Activated CD4-positive, alpha-beta memory T cell treated with anti-CD3 and anti-CD28 coated beads, Interleukin-2, amount 10 ng/mL, durations not matched to agents 7 days and 5 days (primary cell): ENCODE measurements around the gene KCNJ12. TPM values are rescaled to one million over a fixed set of nuclear protein-coding genes. Genes with fewer than 3 reads are reported as not detected.

ENCODE experiments used
- CTCF ChIA-PET: fragments of 350-600 bp; sonication (Branson Sonifier 250); formaldehyde crosslinking; loops from one replicate; lab custom pipeline; 2021; ENCODE audit warnings: antibody characterized with exemption, inconsistent platforms; lab: Charles Lee
- POLR2A ChIA-PET: fragments of 350-600 bp; sonication (Branson Sonifier 250); formaldehyde crosslinking; loops from one replicate; lab custom pipeline; 2021; ENCODE audit warnings: antibody characterized with exemption; lab: Charles Lee
- DNase-seq: peaks from one replicate; pipeline ENCODE4 v3.0.0-alpha.2; 2020
- H3K27ac Mint-ChIP-seq: one replicate; pipeline ENCODE4 v1.8.0; 2021; ENCODE audit warnings: mild to moderate bottlenecking, mixed read lengths
- H3K27me3 Mint-ChIP-seq: one replicate; pipeline ENCODE4 v1.8.0; 2021; ENCODE audit warnings: mixed read lengths
- H3K36me3 Mint-ChIP-seq: one replicate; pipeline ENCODE4 v1.8.0; 2021; ENCODE audit warnings: low read depth, mixed read lengths
- H3K4me1 Mint-ChIP-seq: one replicate; pipeline ENCODE4 v1.8.0; 2021; ENCODE audit warnings: mixed read lengths
- H3K4me3 Mint-ChIP-seq: one replicate; pipeline ENCODE4 v1.8.0; 2021; ENCODE audit warnings: mild to moderate bottlenecking, mixed read lengths
- H3K9me3 Mint-ChIP-seq: one replicate; pipeline ENCODE4 v1.8.0; 2021; ENCODE audit warnings: mixed read lengths
- total RNA-seq, 2 experiments: library from RNA; stranded (reverse); gene quantifications; one replicate each; pipeline ENCODE4 v1.2.3, GENCODE V29; 2021

KCNJ12 gene
- total RNA-seq, 2 experiments from 2014 or later: not detected

DNA sequence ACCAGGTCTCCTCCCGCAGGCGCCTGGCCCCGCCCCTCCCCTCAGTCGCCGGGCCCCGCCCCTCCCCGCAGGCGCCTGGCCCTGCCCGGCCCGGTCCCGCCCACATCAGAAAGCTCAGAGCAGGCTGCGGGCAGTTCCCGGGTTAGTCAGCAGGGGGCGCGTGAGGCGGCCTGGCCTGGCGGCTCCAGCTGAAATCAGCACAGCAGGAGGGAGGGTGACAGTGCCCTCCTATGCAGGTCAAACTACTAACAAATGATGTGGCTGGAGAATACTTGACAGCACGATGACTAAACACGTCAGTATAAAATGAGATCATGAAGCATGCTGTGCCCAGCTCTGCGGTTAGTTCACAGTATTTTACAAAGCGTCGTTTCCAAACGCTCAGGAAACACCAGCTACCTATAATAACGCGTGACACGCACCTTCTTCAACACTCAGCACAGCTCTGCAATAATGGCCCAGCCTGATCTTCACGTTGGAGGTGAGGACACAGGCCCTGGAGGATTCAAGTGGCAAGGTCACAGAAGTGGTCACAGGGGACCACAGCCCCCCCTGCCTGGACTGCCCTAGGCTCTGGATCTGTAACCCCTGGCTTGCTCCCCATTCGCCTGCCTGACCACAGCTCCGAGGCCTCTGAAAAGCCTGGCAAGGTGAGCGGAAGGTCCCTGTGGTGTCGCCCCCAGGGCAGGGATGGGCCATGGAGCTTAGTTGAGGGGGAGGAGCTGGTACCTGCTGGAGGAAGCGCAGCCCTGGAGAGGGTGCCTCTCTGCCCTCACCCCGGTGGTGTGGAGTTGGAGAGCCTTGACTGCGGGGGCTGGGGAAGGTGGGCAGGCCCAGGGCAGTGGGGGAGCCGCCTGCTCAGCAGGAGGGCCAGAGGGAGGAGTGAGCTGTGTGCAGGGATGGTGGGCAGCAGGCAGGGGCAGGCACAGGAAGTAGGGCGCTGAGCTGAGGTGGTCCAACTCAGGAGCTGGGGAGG is 81.2 kb downstream of the KCNJ12 start:
- peaks cover 29% of the 10 kb centered on the region for H3K4me1 Mint-ChIP-seq
- H3K36me3 Mint-ChIP-seq: no peaks in the 10 kb centered on the region
- H3K4me3 Mint-ChIP-seq: peak overlapping the region; percentile 19
- POLR2A ChIA-PET: interaction anchor here (1.3 to 1.4 kb wide), 3 partner anchors 94 to 414 kb away, joined by 4 to 5 read pairs (median 5); partner anchors contain the start of gene USP22
- H3K27me3 Mint-ChIP-seq: peaks cover 21% of the 10 kb centered on the region
- DNase-seq: peak; percentile 93
- no peaks in the 10 kb centered on the region for H3K9me3 Mint-ChIP-seq
- CTCF ChIA-PET: interaction anchor here (0.6 to 2.7 kb wide), 25 partner anchors 9 to 499 kb away, joined by 3 to 62 read pairs (median 4); no protein-coding TSS in a partner anchor
- peak overlapping the region; percentile 62 for H3K27ac Mint-ChIP-seq

- DNase-seq: no peak
- ChIA-PET CTCF (interaction anchor here (1.5 to 2.7 kb wide), 5 partner anchors 21 to 339 kb away, joined by 3 to 62 read pairs (median 6); no protein-coding TSS in a partner anchor), POLR2A (interaction anchor here (1.3 to 1.4 kb wide), 2 partner anchors 171 to 415 kb away, joined by 4 to 5 read pairs; partner anchors contain the start of gene USP22)
- H3K27me3 Mint-ChIP-seq: peaks cover 17% of the 10 kb centered on the region
- no peaks in the 10 kb centered on the region for H3K9me3 Mint-ChIP-seq
- no peaks in the 10 kb centered on the region for H3K36me3 Mint-ChIP-seq
- no peak overlapping the region for H3K4me3 Mint-ChIP-seq
- H3K4me1 Mint-ChIP-seq: peaks cover 28% of the 10 kb centered on the region
- H3K27ac Mint-ChIP-seq: no peak overlapping the region
Observed at GRCh38 chr17:21458054-21458453, 81.9 kb downstream of the KCNJ12 start.

- Mint-ChIP-seq H3K9me3 (no peaks in the 10 kb centered on the region), H3K27me3 (peaks cover 16% of the 10 kb centered on the region), H3K27ac (no peak overlapping the region), H3K4me3 (no peak overlapping the region), H3K36me3 (no peaks in the 10 kb centered on the region), H3K4me1 (peaks cover 38% of the 10 kb centered on the region)
- DNase-seq: no peak
- ChIA-PET CTCF (no interaction called here), POLR2A (no interaction called here)
Observed at GRCh38 chr17:21459536-21459935, 83.4 kb downstream of the KCNJ12 start.

DNA sequence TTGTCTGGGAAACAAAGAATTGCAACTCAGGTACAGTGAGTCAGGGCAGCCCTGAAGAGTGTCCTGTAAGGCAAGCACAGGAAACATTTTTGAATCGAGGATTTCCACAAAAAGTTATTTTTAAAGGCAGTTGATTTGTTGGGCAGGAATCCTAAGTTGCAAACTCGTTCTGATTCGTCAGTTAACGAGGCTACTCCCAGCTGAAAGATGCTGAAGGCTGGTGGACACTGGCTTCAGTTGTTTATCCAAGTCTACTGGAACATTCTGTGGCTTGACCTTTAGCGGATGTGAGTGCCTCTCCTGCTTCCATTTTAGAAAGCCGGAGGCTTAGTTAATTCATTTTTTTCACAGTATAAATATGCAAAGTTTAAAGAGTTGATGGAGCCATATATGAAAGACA is 84.2 kb downstream of the KCNJ12 start:
- CTCF ChIA-PET: no interaction called here
- POLR2A ChIA-PET: no interaction called here
- Mint-ChIP-seq H3K36me3 (no peaks in the 10 kb centered on the region), H3K4me1 (peaks cover 38% of the 10 kb centered on the region), H3K9me3 (no peaks in the 10 kb centered on the region), H3K4me3 (no peak overlapping the region), H3K27me3 (peaks cover 20% of the 10 kb centered on the region), H3K27ac (no peak overlapping the region)
- DNase-seq: no peak

DNA sequence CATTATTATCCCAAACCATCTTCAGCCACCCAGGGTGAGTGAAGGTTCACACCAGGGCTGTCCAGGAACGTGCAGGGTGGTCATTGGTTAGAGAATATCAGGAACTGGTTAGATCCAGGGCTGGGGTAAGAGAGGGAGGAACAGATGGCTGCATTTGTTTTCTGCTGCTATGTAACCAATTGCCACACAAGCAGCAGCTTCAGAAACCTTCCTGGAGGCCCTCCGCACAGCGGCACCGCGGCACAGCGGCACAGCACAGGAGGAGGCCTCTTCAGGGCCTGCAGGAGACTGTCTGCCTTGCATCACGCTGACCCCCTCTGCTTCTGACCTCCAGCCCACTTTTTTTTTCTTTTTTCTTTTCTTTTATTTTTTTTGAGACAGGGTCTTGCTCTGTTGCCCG is 86.1 kb downstream of the KCNJ12 start:
- H3K4me1 Mint-ChIP-seq: peaks cover 25% of the 10 kb centered on the region
- no peaks in the 10 kb centered on the region for H3K9me3 Mint-ChIP-seq
- POLR2A ChIA-PET: interaction anchor here (0.8 kb wide), 1 partner anchor 27 kb away, joined by 3 read pairs; no protein-coding TSS in a partner anchor
- H3K27me3 Mint-ChIP-seq: peaks cover 22% of the 10 kb centered on the region
- no peak for DNase-seq
- no peak overlapping the region for H3K4me3 Mint-ChIP-seq
- H3K27ac Mint-ChIP-seq: no peak overlapping the region
- CTCF ChIA-PET: interaction anchor here (1.1 kb wide), 1 partner anchor 49 kb away, joined by 5 read pairs; no protein-coding TSS in a partner anchor
- no peaks in the 10 kb centered on the region for H3K36me3 Mint-ChIP-seq

DNA sequence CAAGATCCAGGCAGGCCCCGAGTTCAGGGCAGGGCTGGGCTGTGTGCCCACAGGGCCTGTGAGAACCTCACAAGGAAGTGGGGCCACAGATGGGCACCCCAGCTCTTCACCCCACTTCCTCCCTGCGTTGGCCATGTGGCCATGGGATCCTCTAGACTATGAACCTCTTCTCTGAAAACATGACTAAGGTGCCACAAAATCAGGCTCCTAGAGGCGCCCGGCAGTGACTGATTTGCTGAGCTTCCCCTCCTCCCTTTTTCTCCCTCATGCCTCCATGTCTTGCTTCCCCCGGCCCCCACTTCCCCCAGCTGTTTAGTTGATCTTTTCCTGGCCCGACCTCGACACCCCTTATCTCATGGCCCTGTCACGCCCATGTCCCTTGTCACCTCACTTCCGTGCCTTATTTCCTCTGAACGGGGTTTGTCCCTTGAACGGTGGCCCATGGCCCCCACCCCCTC is 87.1 kb downstream of the KCNJ12 start:
- ChIA-PET CTCF (interaction anchor here (1.3 kb wide), 1 partner anchor 50 kb away, joined by 4 read pairs; no protein-coding TSS in a partner anchor), POLR2A (no interaction called here)
- H3K27me3 Mint-ChIP-seq: peaks cover 21% of the 10 kb centered on the region
- no peaks in the 10 kb centered on the region for H3K9me3 Mint-ChIP-seq
- peaks cover 21% of the 10 kb centered on the region for H3K4me1 Mint-ChIP-seq
- H3K36me3 Mint-ChIP-seq: no peaks in the 10 kb centered on the region
- H3K4me3 Mint-ChIP-seq: peak overlapping the region; percentile 24
- peak overlapping the region; percentile 27 for H3K27ac Mint-ChIP-seq
- peak; percentile 45 for DNase-seq

GRCh38 chr17:21463779-21464407 is 87.7 kb downstream of the KCNJ12 start:
- peaks cover 16% of the 10 kb centered on the region for H3K4me1 Mint-ChIP-seq
- ChIA-PET CTCF (interaction anchor here (1.3 kb wide), 1 partner anchor 49 kb away, joined by 4 read pairs; no protein-coding TSS in a partner anchor), POLR2A (no interaction called here)
- H3K36me3 Mint-ChIP-seq: no peaks in the 10 kb centered on the region
- H3K4me3 Mint-ChIP-seq: peak overlapping the region; percentile 24
- H3K27ac Mint-ChIP-seq: no peak overlapping the region
- no peaks in the 10 kb centered on the region for H3K9me3 Mint-ChIP-seq
- no peak for DNase-seq
- H3K27me3 Mint-ChIP-seq: peaks cover 21% of the 10 kb centered on the region

DNA sequence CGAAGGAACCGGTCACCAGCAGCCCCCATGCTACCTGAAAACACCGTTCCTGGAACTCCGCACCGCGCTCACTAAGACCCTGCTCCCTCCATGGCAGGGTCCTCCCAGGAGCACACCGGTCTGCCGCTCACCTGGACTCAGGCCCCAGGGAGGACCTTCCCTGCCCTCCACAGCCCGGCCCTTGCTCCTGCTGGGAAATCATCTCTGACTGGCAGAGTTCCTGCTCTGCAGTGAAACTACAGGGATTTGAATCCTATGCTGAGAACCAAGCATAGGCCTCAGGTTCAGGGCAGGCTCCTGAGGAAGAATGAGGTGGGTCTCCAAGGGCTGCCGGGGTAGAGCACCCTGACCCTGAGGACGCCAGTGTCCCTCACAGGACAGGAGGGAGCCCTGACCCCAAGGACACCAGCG is 88.5 kb downstream of the KCNJ12 start:
- H3K4me1 Mint-ChIP-seq: peaks cover 16% of the 10 kb centered on the region
- H3K9me3 Mint-ChIP-seq: no peaks in the 10 kb centered on the region
- no peak for DNase-seq
- no peak overlapping the region for H3K4me3 Mint-ChIP-seq
- H3K27me3 Mint-ChIP-seq: peaks cover 22% of the 10 kb centered on the region
- H3K36me3 Mint-ChIP-seq: no peaks in the 10 kb centered on the region
- ChIA-PET POLR2A (no interaction called here), CTCF (no interaction called here)
- H3K27ac Mint-ChIP-seq: no peak overlapping the region

GRCh38 chr17:21466550-21466949 is 90.4 kb downstream of the KCNJ12 start:
- Mint-ChIP-seq H3K4me1 (peaks cover 16% of the 10 kb centered on the region), H3K36me3 (no peaks in the 10 kb centered on the region), H3K27ac (no peak overlapping the region), H3K9me3 (no peaks in the 10 kb centered on the region), H3K4me3 (no peak overlapping the region), H3K27me3 (peaks cover 21% of the 10 kb centered on the region)
- ChIA-PET POLR2A (no interaction called here), CTCF (no interaction called here)
- no peak for DNase-seq

GRCh38 chr17:21467196-21467595 is 91.0 kb downstream of the KCNJ12 start:
- CTCF ChIA-PET: no interaction called here
- Mint-ChIP-seq H3K27me3 (peaks cover 25% of the 10 kb centered on the region), H3K27ac (no peak overlapping the region)

DNA sequence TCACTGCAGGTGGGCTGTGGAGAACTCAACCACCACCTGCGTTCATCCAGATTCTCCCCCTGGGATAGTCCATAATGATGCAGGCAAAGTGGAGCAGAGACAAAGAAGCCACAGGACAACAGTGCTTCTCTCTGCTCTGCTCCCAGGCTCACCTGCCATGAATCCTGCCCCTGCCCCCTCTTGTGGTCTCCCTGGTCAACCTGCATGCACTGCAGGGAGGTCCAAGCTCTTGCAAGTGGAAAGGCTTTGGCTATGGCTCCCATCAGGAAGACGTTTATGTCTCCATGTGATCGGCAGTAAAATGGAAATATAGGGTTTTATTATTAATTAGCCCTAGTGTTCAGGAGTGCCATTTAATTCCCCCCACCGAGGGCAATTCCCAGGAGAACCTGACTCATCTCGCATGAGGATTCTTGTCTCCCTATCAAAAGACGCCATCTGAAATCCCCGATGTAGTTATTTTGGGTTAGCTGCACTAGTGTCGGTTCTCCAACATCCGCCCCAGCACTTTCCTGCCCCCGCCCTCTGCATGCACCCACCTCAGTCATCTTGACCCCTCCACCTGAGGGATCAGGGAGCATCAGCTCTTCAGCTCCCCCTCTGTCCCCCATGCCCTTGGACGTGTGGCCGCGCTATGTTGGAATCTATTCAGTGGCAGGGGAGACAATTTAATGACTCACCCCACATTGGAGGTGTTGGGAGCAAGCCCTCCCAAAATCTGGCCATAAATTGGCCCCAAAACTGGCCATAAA is 91.8 kb downstream of the KCNJ12 start:
- H3K4me1 Mint-ChIP-seq: peaks cover 11% of the 10 kb centered on the region
- no peak overlapping the region for H3K4me3 Mint-ChIP-seq
- H3K27ac Mint-ChIP-seq: no peak overlapping the region
- peaks cover 25% of the 10 kb centered on the region for H3K27me3 Mint-ChIP-seq
- no peaks in the 10 kb centered on the region for H3K36me3 Mint-ChIP-seq
- no peaks in the 10 kb centered on the region for H3K9me3 Mint-ChIP-seq
- ChIA-PET CTCF (interaction anchor here (2.4 kb wide), 1 partner anchor 11 kb away, joined by 7 read pairs; no protein-coding TSS in a partner anchor), POLR2A (no interaction called here)
- DNase-seq: no peak

More at GRCh38 chr17:21467196-21467595, 91.0 kb downstream of the KCNJ12 start:
- H3K9me3 Mint-ChIP-seq: no peaks in the 10 kb centered on the region
- H3K4me3 Mint-ChIP-seq: no peak overlapping the region
- POLR2A ChIA-PET: no interaction called here
- DNase-seq: no peak
- H3K4me1 Mint-ChIP-seq: peaks cover 14% of the 10 kb centered on the region
- no peaks in the 10 kb centered on the region for H3K36me3 Mint-ChIP-seq
